Sigmoid colon (tissue), 4 donors: ENCODE data around the gene CARD19.

Experiments used
- CTCF ChIP-seq, 4 experiments: fragments of 450-650 bp in 3 of 4; fragments of 200-600 bp in 1 of 4; IDR thresholded peaks; one replicate each; pipeline ENCODE4 v1.5.1; 2016 to 2019; ENCODE audit warnings: antibody characterized with exemption in 4 of 4, mild to moderate bottlenecking in 3 of 4, moderate library complexity in 2 of 4
- EP300 ChIP-seq, 4 donors: sonication (generic); formaldehyde crosslinking; IDR thresholded peaks; one replicate each; pipeline ENCODE4 v1.6.1; 2017; ENCODE audit warnings: antibody characterized with exemption in 4 of 4

- no peak for TF ChIP-seq CTCF (IDR thresholded peaks at IDR 0.05)
- TF ChIP-seq EP300 (IDR thresholded peaks at IDR 0.05), result no peak
These were observed 43.6 kb downstream of the CARD19 start for GRCh38 chr9:93139365-93140182.
